NCI-H128 (cell line): ENCODE results near the gene PPP1R13L.
A peak's percentile ranks its signal among the peaks of the same experiment; 100 is the strongest.
"Not testable (repeated sequence)": the region's sequence is repeated elsewhere in the genome, so short reads cannot be mapped to it uniquely, and the experiment has no call there.

Experiments
- DNase-seq: peaks from one replicate; lab custom pipeline; 2025; ENCODE audit not compliant: unreplicated experiment; lab: John Stamatoyannopoulos, UW

PPP1R13L gene

DNA sequence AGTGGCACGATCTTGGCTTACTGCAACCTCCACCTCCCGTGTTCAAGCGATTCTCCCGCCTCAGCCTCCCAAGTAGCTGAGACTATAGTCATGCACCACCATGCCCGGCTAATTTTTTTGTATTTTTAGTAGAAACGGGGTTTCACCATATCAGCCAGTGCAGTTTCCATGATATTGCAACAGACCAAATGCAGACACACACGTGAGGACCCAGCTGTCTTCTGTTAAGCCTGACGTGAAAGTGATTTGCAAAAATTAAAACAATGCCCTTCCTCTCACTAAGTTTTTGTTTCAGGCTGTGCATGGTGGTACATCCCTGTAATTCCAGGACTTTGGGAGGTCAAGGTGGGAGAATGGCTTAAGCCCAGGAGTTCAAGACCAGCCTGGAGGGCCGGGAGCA, 26.1 kb upstream of the PPP1R13L start:
- not testable (repeated sequence) for DNase-seq

DNA sequence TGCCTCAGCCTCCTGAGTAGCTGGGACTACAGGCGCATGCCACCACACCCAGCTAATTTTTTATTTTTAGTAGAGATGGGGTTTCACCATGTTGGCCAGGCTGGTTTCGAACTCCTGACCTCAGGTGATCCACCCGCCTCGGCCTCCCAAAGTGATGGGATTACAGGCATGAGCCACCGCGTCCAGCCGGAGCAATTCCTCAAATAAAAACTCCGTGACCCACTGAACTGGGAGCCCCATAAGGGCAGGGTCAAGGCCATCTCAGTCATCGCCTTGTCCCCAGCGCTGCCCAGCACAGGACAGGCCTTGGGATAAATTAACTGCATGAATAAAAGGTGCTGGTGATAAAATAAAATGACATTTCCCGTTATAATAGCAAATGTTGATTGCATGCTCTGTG, 25.0 kb upstream of the PPP1R13L start:
- DNase-seq: not testable (repeated sequence)

DNA sequence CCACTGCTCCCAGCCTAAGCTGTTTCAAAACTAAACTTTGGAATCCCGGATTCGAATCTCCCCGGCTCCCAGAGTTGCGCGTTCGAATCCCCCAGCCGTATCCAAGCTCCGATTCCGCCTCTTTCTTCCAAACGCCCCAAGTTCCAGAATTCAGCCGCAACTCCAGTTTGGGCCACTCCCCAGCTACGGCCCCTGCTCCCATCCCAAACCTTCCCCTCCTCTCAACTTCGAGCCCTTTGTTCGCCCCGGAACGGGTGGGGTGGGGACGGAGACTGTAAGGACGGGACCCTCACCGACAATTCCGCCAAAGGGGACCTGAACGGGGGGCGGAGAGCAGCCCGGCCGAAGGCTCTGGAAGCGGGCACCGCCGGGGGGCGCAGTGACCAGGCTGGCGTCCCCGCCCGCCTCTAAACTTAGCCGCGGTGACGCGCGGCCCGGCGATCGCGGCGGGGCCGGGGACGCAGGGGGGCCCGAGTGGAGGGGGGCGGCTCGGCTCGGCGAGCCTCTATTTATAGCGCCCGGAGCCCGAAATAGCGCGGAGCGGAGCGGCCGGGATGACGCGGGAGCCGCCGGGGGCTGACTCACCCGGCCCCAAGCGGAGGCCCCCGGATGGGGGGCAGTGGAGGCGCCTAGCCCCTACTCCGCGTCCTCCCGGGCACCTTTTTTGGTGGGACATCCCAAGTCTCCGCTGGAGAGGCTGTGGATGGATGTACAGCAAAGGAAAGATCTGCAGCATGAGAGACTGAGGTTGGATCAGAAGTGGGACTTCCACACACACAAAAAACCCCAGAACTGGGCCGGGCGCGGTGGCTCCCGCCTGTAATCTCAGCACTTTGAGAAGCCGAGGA, 23.7 kb upstream of the PPP1R13L start:
- no peak for DNase-seq

DNA sequence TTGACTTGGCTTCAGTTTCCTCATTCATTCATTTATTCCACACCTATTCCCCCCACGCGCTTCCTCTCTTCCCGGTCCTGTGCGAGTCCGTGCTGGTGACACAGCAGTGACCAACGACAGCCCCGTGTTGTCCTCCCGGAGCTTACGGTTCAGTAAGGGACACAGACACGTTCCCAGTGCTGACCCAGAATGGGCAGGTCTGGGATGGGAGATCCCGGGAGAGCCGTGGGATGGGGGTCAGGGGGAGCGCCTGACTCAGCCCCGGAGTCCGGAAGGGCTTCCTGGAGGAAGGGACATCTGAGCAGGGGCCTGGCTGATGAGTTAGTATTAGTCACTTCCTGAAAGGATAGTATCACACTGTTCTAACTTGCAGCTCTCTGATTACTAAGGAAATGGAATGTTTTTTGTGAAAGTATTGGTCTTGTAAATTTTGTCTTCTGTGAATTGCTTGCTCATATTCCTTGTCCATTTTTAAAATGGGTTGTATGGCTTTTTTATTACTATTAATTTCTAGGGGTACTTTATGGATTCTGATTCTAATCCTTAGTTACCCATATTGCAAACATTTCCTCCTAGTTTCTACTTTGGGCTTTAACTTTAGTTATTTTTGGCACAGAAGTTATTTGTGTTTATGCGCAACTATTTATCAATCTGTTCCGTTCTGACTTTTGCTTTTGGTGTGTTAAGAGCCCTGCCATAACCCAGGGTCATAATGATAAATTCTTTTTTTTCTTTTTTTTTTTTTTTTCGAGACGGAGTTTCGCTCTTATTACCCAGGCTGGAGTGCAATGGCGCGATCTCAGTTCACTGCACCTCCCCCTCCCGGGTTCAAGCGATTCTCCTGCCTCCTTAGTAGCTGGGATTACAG, 19.6 kb upstream of the PPP1R13L start:
- no peak for DNase-seq

DNA sequence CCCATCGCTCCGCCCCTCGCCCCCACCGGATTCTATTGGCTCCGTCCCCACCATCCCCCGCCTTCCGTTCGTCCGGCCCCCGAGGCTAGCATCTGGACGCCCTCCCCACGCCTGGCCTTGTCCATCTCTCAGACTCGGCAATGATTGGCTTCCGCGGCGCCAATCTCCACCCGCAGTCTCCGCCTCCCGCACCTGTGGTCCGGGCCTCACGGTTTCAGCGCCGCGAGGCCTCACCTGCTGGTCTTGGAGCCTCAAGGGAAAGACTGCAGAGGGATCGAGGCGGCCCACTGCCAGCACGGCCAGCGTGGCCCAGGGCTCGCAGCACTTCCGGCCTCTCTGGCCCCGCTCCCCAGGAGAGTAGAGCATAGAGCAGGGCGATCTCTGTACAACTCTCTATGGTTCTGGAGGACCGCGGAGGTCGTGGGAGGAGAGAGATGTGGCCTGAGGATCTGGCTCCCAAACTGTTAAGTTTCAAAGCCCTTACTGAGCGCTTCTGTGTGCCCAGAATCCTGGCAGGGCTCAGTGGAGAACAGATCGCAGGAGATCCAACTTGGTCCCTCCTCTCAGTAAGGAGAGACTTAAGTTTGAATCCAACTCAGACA, 18.8 kb upstream of the PPP1R13L start, which contains the start of gene ERCC1:
ERCC1 (minus strand) TSS at position 329 of the 602 bp plus-strand sequence. CDS start 543 bp downstream, outside the sequence.
- DNase-seq: peak; percentile 97

DNA sequence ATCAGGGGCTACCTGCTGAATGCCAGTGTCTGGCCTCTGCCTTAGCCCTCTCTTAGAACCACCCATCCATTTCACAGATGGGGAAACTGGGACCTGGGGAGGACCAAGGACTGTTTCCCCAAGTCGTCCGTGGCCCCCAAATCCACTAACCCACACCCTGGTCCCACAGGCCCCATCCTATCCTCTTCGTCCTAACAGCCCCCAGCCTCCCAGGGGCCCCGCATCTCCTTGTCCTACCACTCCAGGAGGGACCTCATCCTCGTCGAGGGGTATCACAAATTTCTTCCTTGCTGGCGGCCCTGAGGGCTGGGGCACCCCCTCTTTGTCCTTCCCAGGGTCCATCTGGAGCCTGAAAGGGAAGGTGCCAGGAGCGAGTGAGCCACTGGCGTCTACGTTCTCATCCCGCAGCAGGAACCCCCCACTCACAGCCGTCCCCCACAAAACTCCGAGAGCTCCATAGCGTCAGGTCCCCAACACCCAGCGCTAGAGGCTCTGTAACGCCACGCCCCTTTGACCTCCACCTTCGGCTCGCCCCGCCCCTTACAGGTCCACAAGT, 18.2 kb upstream of the PPP1R13L start:
- no peak for DNase-seq

- no peak for DNase-seq
Observed at GRCh38 chr19:45421947-45422498, 17.2 kb upstream of the PPP1R13L start.

DNA sequence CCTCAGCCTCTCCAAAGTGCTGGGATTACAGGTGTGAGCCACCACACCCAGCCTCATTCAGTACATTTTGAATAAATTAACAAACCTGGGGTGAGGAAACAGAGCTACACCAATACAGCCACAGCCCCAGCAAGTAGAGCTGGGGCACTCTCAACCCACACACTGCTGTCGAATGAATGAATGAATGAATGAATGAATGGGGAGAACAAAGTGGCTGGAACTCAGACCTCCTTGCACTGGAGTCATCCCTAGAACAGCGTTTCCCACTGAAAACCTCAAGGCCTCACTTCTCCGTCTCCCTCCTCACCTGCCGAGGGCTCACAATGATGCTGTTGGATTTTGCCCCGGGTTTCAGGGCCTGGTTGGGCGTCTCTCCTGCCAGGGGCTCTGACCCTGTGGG, 16.0 kb upstream of the PPP1R13L start:
- no peak for DNase-seq

DNA sequence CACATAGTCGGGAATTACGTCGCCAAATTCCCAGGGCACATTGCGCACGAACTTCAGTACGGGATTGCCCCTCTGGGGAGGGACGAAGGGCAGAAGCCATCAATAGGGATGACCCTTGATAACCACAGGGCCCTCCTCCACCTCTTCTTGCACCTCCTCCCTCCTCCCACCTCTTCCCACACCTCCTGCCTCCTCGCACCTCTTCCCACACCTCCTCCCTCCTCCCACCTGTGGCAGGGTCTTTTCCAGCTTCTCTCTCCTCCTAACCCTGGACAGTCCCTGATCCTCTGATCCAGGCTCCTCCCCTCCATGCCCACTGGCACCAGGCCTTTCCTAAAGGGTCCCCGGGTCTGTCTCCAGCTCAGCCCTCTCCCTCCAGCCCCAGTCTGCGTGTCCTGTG, 15.5 kb upstream of the PPP1R13L start:
- DNase-seq: no peak

GRCh38 chr19:45419895-45420294, 15.0 kb upstream of the PPP1R13L start:
- DNase-seq: no peak

DNA sequence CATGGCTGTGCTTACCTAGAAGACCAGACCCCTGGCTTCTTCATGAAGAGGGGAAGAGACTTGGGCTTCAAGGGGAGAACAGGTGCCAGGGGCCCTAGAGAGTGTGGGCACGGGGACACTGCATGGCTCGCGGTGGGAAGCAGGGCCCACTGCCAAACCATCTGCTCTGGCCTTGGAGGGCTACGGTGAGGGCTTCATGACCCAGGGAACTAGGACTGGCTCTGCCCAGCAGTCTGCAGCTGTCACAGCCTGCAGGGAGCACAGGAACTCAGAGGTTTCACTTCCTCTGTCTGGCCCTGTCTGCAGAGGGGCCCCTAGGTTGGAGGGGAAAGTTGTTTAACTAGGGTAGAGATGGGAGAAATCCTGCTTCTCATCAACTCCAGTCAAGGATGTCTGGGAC, 14.5 kb upstream of the PPP1R13L start:
- DNase-seq: no peak

DNA sequence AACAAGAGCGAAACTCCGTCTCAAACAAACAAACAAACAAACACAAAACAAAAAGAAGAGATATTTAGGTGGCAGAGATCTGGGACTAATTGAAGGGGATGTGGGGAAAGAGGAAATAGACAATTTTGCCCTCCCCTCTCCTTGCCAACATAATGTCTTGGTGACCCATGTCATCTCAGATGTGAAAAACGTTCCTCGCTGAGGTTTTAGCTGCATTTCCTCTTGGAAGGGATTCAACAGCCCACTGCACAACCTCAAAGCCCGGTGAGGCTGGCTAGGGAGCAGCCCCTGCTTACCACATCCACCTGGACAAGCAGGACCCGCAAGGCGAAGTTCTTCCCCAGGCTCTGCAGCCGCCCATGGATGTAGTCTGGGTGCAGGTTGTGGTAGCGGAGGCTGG, 13.9 kb upstream of the PPP1R13L start:
- DNase-seq: no peak

DNA sequence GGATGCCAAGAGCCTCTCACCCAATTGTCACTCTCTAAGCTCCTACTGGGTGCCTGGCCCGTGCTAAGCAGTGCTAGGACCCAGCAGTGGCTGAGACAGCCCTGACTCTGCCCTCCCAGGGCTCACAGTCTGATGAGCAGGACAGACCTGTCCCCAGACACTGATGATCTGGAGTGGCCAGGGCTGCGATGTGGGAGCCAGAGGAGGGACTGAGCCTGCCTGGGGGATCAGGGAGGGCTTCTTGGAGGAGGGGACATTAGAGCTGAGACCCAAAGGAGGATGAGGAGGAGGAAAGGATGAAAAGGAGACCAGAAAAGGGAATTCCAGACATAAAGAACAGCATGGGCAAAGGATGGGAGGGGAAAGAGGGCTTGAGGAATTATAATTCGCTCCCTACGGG, 12.3 kb upstream of the PPP1R13L start:
- DNase-seq: no peak

GRCh38 chr19:45414468-45414867, 9.6 kb upstream of the PPP1R13L start:
- DNase-seq: no peak

- DNase-seq: no peak
Observed at GRCh38 chr19:45413497-45413896, 8.6 kb upstream of the PPP1R13L start.

DNA sequence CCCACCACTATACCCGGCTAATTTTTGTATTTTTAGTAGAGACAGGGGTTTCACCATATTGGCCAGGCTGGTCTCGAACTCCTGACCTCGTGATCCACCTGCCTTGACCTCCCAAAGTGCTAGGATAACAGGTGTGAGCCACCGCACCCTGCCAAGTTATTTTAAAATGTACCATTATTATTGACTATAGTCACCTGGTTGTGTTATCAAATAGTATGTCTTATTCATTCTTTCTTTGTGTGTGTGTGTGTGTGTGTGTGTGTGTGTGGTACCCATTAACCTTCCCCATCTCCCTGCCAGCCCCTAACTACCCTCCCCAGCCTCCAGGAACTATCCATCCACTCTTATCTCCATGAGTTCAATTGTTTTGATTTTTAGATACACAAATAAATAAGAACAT, 5.5 kb upstream of the PPP1R13L start:
- DNase-seq: not testable (repeated sequence)

DNA sequence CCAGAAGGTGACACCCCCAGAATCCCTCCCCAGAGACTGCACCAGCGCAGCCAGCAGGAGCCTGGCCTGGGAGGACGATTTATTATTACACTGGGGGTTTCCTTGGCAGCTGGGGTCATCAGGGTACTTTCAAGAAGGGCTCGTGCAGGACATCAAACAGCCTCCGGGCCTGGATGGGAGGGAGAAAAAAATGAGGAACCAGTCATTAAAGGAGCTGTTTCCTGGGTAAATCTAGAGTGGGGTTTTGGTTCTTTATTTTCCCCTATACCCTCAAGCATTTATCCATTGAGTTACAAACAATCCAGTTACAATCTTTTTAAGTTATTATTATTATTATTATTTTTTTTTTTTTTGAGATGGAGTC, 4.7 kb upstream of the PPP1R13L start:
- DNase-seq: no peak

GRCh38 chr19:45408830-45409556, 4.1 kb upstream of the PPP1R13L start:
- no peak for DNase-seq

DNA sequence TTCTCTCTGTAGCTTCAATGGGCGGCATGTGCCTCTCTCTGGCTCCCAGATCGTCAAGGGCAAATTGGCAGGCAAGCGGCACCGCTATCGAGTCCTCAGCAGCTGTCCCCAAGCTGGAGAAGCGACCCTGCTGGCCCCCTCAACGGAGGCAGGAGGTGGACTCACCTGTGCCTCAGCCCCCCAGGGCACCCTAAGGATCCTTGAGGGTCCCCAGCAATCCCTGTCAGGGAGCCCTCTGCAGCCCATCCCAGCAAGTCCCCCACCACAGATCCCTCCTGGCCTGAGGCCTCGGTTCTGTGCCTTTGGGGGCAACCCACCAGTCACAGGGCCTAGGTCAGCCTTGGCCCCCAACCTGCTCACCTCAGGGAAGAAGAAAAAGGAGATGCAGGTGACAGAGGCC, 3.3 kb upstream of the PPP1R13L start:
- no peak for DNase-seq

DNA sequence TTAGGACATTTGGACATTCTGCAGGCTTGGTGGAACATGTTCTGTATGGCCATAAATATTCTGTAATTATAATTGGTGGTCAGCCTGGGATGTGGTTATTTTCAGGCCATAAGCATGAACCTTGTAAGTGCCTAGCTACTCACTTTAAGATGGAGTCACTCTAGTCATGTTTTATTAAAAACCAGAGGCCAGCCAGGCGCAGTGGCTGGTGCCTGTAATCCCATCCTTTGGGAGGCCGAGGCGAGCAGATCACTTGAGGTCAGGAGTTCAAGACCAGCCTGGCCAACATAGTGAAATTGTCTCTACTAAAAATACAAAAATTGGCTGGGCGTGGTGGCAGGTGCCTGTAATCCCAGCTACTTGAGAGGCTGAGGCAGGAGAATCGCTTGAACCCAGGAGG, 2.7 kb upstream of the PPP1R13L start:
- DNase-seq: not testable (repeated sequence)

DNA sequence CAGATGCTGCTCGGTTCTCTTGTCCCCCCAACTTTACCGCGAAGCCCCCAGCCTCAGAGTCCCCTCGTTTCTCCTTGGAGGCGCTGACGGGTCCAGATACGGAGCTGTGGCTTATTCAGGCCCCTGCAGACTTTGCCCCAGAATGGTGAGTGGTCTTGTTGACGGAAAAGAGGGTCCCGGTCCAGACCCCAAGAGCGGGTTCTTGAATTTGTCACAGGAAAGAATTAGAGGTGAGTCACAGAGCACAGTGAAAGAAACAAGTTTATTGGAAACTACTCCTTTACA, 2.2 kb upstream of the PPP1R13L start:
- DNase-seq: no peak
